Breast epithelium (tissue), 4 donors: Measurements from ENCODE around the gene HMHB1. TPM values are rescaled to one million over a fixed set of nuclear protein-coding genes. Genes with fewer than 3 reads are reported as not detected.

ENCODE experiments used
- DNase-seq, 2 donors: peaks; one replicate each; pipeline ENCODE4 v3.0.0-alpha.2; 2019; ENCODE audit warnings: low spot score in 2 of 2
- H3K27ac ChIP-seq, 2 donors: fragments of 200-600 bp; sonication (generic) in 1 of 2; one replicate each; pipeline ENCODE4 v1.5.1; 2016 to 2019; ENCODE audit warnings: mild to moderate bottlenecking in 1 of 2
- H3K27me3 ChIP-seq, 2 donors: fragments of 200-600 bp; sonication (generic) in 1 of 2; one replicate each; pipeline versions ENCODE4 v1.5.1 to v1.6.0; 2017 to 2019; ENCODE audit warnings: control low read depth in 1 of 2, mild to moderate bottlenecking in 1 of 2
- H3K36me3 ChIP-seq: fragments of 200-600 bp; one replicate; pipeline ENCODE4 v1.5.1; 2019
- H3K4me1 ChIP-seq, 2 donors: fragments of 200-600 bp; sonication (generic); one replicate each; pipeline ENCODE4 v1.5.1; 2016 to 2019; ENCODE audit warnings: control low read depth in 1 of 2
- H3K4me3 ChIP-seq, 3 donors: fragments of 200-600 bp; sonication (generic); 1 replicate in 2 of 3; 2 replicates in 1 of 3; pipeline ENCODE4 v1.5.1; 2016 to 2019; ENCODE audit warnings: mild to moderate bottlenecking in 3 of 3, moderate library complexity in 2 of 3
- H3K9me3 ChIP-seq, 2 donors: fragments of 200-600 bp; sonication (generic) in 1 of 2; one replicate each; pipeline ENCODE4 v1.5.1; 2016 to 2019; ENCODE audit warnings: control low read depth in 1 of 2
- POLR2A ChIP-seq: fragments of 450-650 bp; IDR thresholded peaks from one replicate; pipeline ENCODE4 v1.6.1; 2016; ENCODE audit warnings: antibody characterized with exemption, mild to moderate bottlenecking, moderate library complexity
- POLR2AphosphoS5 ChIP-seq, 3 donors: sonication (generic); formaldehyde crosslinking; IDR thresholded peaks; one replicate each; pipeline ENCODE4 v1.6.1; 2017; ENCODE audit warnings: antibody characterized with exemption in 3 of 3
- intact Hi-C: fragments of 100-400 bp; cut with DNase I; formaldehyde crosslinking; loops from one replicate; pipeline ENCODE4 v1.15.1; 2023; ENCODE audit warnings: low total_unique reads
- total RNA-seq, 3 donors: library from RNA; depleted of rRNA; stranded (reverse); fragments of >200 nt; gene quantifications; one replicate each; pipeline ENCODE4 v1.1.0, GENCODE V29; 2016
- TF ChIP-seq, protein P1 (sequence below), 3 donors: fragments of 450-650 bp; IDR thresholded peaks; one replicate each; pipeline ENCODE4 v1.5.1; 2016 to 2017; ENCODE audit warnings: antibody characterized with exemption in 3 of 3, mild to moderate bottlenecking in 3 of 3, moderate library complexity in 3 of 3

HMHB1 gene
- total RNA-seq, 3 donors from 2014 or later = not detected

DNA sequence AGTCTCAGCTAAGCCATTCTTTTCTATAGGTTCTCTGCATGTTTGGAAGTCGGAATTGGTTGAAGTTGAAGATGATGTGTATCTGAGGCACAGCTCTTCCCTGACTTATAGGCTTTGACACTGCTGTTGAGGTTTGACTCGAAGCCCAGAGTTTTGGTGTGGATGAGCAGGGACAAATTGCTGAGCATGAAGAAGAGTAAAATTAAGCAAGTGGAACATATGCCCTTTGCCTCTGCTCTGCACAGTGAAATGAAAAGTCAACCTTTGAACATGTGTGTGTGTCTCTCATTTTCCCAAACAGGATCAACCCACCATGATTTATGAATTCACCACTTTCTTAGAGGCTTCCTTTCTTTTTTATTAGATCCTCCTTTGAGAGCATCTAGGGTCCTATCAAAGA, 8.5 kb downstream of the HMHB1 start:
- TF ChIP-seq POLR2A (no peak), POLR2AphosphoS5 (IDR thresholded peaks at IDR 0.05) (no peak)
- TF ChIP-seq, protein P1, sequence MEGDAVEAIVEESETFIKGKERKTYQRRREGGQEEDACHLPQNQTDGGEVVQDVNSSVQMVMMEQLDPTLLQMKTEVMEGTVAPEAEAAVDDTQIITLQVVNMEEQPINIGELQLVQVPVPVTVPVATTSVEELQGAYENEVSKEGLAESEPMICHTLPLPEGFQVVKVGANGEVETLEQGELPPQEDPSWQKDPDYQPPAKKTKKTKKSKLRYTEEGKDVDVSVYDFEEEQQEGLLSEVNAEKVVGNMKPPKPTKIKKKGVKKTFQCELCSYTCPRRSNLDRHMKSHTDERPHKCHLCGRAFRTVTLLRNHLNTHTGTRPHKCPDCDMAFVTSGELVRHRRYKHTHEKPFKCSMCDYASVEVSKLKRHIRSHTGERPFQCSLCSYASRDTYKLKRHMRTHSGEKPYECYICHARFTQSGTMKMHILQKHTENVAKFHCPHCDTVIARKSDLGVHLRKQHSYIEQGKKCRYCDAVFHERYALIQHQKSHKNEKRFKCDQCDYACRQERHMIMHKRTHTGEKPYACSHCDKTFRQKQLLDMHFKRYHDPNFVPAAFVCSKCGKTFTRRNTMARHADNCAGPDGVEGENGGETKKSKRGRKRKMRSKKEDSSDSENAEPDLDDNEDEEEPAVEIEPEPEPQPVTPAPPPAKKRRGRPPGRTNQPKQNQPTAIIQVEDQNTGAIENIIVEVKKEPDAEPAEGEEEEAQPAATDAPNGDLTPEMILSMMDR (IDR thresholded peaks at IDR 0.05) = no peak
- Histone ChIP-seq H3K9me3 (no peaks in the 10 kb centered on the region), H3K4me1 (no peaks in the 10 kb centered on the region), H3K27ac (no peak overlapping the region), H3K36me3 (no peaks in the 10 kb centered on the region), H3K27me3 (no peaks in the 10 kb centered on the region), H3K4me3 (no peak overlapping the region)
- no peak for DNase-seq
- intact Hi-C loops = no loop called here

DNA sequence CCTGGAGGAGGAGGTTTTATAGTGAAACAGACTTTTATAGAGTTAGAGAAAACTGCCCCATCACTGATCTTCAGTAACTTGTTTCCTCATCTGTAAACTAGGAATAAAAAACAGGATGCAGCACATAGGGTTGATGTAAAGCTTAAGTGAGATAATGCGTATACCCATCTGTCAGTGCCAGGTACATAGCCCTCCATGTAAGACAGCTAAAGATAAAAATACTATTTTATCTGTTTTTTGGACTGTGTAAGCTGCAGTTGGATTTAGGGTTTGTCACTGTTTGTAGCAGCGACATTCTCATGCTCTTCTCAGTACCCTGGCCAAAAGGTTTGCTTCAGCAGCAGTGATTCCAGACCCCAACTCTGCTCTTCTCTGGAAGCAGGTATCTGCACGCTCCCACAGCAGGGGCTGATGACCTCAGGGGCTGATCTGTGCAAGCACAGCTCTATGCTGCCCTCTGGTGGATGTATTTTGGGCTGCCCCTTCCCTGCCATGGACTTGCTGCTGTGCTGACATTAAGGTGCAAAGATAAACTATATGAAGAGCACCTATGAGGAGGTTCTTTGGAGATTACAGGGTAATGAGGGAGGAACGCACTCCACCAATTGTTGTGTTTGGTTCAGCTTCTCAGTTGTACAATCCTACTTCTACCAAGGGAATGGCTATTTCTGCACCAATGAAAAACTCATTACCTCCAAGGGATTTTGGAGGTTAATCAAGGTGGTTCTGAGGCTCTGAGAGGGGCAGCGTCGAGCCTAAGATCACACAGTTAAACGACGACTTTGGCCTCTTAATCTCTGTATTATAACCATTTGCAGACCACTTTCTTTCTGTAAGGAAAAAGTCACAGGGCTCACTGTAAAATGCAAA, 13.1 kb downstream of the HMHB1 start:
- Histone ChIP-seq H3K4me1 (no peaks in the 10 kb centered on the region), H3K27ac (no peak overlapping the region), H3K9me3 (no peaks in the 10 kb centered on the region), H3K36me3 (no peaks in the 10 kb centered on the region), H3K4me3 (no peak overlapping the region), H3K27me3 (no peaks in the 10 kb centered on the region)
- DNase-seq = peak; percentile 52 to 69
- intact Hi-C loops = no loop called here
- TF ChIP-seq POLR2A = no peak
- peak in 1 of 3 donors; percentile 40 for TF ChIP-seq POLR2AphosphoS5 (IDR thresholded peaks at IDR 0.05)
- TF ChIP-seq, protein P1 (IDR thresholded peaks at IDR 0.05) = peak; percentile 88 to 92 (median 88)

DNA sequence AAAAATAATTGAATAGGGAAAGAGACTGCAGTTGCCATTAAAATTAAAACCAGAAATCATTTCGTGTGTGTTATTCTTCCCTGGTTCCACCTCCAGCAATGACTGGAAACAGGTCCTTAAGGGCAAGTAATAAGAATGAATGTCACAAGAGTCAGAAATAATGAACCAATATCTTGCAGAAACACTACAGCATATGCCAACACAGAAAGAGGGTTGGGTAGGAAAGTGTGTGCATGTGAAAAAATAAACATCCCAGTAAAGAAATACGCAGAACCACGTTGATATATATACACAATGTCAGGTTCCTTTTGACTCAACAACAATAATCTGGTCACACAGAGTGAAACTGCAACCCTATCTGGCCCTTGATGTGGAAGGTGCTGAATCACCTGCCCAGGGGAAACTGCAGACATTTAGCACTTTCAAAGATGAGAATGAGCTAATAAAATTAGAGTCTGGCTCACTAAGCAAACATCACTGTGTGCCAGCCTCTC, 15.0 kb downstream of the HMHB1 start:
- intact Hi-C loops = no loop called here
- H3K9me3 ChIP-seq = no peaks in the 10 kb centered on the region
- DNase-seq = no peak
- H3K4me3 ChIP-seq = no peak overlapping the region
- H3K4me1 ChIP-seq = no peaks in the 10 kb centered on the region
- H3K27ac ChIP-seq = no peak overlapping the region
- no peaks in the 10 kb centered on the region for H3K27me3 ChIP-seq
- TF ChIP-seq POLR2AphosphoS5 (IDR thresholded peaks at IDR 0.05) (no peak), POLR2A (no peak)
- TF ChIP-seq, protein P1 (IDR thresholded peaks at IDR 0.05) = no peak
- no peaks in the 10 kb centered on the region for H3K36me3 ChIP-seq

DNA sequence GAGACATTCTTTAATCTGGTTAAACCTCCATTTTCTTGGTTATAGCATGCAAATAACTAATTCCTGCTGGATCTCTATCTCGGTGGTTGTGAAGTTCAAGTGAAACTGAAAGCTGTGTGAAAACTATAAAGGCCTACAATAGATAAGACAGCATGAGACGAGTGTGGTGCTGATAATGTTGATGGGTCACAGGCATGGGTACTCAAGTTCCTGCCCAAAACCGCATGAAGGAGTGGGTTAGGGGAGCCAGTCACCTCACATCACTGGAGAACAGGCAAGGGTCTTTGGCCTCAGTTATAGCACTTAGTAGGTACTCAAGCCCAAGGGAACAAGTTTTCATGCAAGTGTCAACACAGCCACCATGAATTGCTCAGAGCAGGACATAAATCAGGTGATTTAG, 16.7 kb downstream of the HMHB1 start:
- Histone ChIP-seq H3K27me3 (no peaks in the 10 kb centered on the region), H3K4me1 (no peaks in the 10 kb centered on the region), H3K4me3 (no peak overlapping the region), H3K9me3 (no peaks in the 10 kb centered on the region), H3K27ac (no peak overlapping the region), H3K36me3 (no peaks in the 10 kb centered on the region)
- no peak for DNase-seq
- TF ChIP-seq POLR2AphosphoS5 (IDR thresholded peaks at IDR 0.05) (no peak), POLR2A (no peak)
- TF ChIP-seq, protein P1 (IDR thresholded peaks at IDR 0.05) = no peak
- intact Hi-C loops = no loop called here

DNA sequence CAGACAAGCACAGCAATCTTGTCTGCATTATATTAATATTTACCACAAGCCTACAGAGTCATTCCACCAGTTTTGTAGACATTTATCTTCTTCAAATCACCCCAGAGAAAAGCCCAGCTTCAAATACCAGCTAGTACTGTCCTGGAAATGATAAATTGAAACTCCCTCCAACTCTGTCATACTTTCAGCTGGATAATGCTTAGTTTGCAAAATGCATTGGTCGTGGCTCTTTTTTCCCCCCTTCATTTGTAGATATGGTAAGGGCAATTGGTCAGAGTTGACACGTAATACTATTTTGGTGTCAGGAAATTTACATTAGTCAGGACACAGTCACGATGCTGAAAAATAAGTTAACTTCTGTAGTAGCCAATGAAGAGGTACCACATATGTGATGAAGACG, 21.2 kb downstream of the HMHB1 start:
- H3K4me3 ChIP-seq = no peak overlapping the region
- no peaks in the 10 kb centered on the region for H3K9me3 ChIP-seq
- TF ChIP-seq POLR2A (no peak), POLR2AphosphoS5 (IDR thresholded peaks at IDR 0.05) (no peak)
- TF ChIP-seq, protein P1 (IDR thresholded peaks at IDR 0.05) = no peak
- H3K36me3 ChIP-seq = no peaks in the 10 kb centered on the region
- no peak overlapping the region for H3K27ac ChIP-seq
- H3K27me3 ChIP-seq = no peaks in the 10 kb centered on the region
- intact Hi-C loops = no loop called here
- no peaks in the 10 kb centered on the region for H3K4me1 ChIP-seq
- DNase-seq = no peak
